ENCODE measurements around the gene CCNF. TPM values are rescaled to one million over a fixed set of nuclear protein-coding genes. Genes with fewer than 3 reads are reported as not detected.

CCNF gene
- total and polyA plus RNA-seq, 9 of the 15 experiments (the other 6 are each of a cell fraction or from before 2014, with no cell fraction given) = 4.1 to 70.1 (median 29.5) TPM

DNA sequence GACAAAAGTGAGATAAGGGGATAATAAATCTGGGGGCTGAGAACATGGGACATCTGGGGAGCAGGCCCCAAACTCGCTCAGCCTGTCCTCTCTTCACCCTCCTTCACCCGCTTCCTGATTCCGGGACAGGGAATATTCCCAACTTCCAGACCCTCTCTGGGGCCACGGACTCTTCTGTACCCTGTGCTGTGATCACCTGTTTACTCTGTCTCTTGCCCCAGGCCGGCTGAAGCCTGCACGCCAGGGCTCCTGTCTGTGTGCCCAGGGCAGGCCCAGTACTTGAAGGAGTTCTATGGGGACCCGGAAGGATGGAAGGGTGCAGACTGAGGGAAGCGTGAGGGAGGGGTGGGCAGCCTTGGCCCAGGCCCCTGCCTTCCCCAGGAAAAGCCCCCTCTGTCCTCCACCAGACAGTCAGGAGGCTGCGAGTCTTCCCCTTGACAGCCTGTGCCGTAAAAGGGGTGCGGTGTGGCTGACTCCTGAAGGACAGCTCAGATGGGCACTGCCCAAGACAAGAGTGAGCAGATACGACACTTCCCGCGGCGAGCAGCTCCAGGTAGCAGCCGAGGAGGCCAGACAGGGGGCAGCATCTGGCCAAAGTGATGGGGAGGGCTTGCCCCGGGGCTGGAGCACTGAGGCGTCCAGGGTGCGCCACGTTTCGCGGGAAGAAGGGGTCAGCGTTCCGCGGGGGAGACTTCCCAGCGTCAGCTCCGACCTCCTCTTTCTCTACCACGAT, 1.0 kb upstream of the CCNF start (continued):
- TF ChIP-seq NKRF (IDR thresholded peaks at IDR 0.05; ENCODE audit: borderline replicate concordance) = no peak
- peak; percentile 12; the same call in 1 of the 2 replicates for TF ChIP-seq HCFC1 (IDR thresholded peaks at IDR 0.05; ENCODE audit: low read depth, low read length)
- peak; percentile 44; the same call in 1 of the 2 replicates for TF ChIP-seq TARDBP (IDR thresholded peaks at IDR 0.05)
- TF ChIP-seq HDAC2 (IDR thresholded peaks at IDR 0.05) = no peak; the same call in 1 of the 2 replicates
- peak; percentile 38; the same call in 1 of the 2 replicates for TF ChIP-seq SMARCA4 (IDR thresholded peaks at IDR 0.05)
- TF ChIP-seq CBFA2T3 (IDR thresholded peaks at IDR 0.05) = no peak
- no peak for TF ChIP-seq SIN3B (IDR thresholded peaks at IDR 0.05; ENCODE audit: low read depth)
- TF ChIP-seq SMARCE1 (IDR thresholded peaks at IDR 0.05) = 0 out of 2 replicates have a peak, but pooled peaks have one; percentile 37
- TF ChIP-seq KAT7 (CRISPR knock-in tag; IDR thresholded peaks at IDR 0.05; ENCODE audit: borderline replicate concordance) = peak; percentile 59; the same call in 1 of the 2 replicates
- no peak for TF ChIP-seq PYGO2 (tag; IDR thresholded peaks at IDR 0.05)

DNA sequence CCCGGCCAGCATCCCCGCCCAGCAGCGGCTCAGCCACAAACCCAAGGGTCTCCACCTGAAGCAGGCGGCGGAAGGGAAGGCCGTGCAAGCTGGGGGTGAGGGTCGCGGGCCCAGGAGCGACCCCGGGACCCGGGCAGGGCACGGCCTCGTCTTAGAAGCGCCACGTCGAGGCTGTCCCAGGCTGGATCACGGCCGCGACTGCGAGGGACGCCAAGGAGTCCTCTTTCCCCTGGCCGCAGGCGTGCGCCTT, 538 bp upstream of the CCNF start:
- CTCF ChIA-PET (ENCODE audit: low intra/inter-chr PET ratio) = interaction anchor here (3.0 to 3.8 kb wide), 2 partner anchors 73 to 88 kb away, joined by 12 to 17 read pairs; partner anchors contain the start of gene ABCA3
- in situ Hi-C loops (cut with MboI) = no loop called here
- Histone ChIP-seq H3K4me1 (replicated peaks in 1 of 2; ENCODE audit: control insufficient read depth in 2 of 2, insufficient read depth in 2 of 2, low read length in 2 of 2) (peaks cover 21 to 34% of the 10 kb centered on the region in 2 experiments; a peak in 4 of 5 replicates), H3K36me3 (ENCODE audit: control insufficient read depth, insufficient read depth, low read length) (peaks cover 37% of the 10 kb centered on the region), H2AFZ (ENCODE audit: low read depth, low read length) (peak overlapping the region; percentile 96), H3K9me3 (replicated peaks; ENCODE audit: control insufficient read depth, insufficient read depth, low read depth, low read length) (no peaks in the 10 kb centered on the region), H3K27ac (ENCODE audit: extremely low read depth, low read depth, low read length) (peak overlapping the region; percentile 98), H3K4me2 (ENCODE audit: insufficient read depth, low read length) (peak overlapping the region; percentile 94), H4K20me1 (replicated peaks; ENCODE audit: control insufficient read depth, insufficient read depth, low read length) (no peaks in the 10 kb centered on the region; the same call in none of the 2 replicates), H3K27me3 (ENCODE audit: control insufficient read depth in 2 of 2, insufficient read depth in 2 of 2, low read length in 2 of 2) (no peaks in the 10 kb centered on the region), H3K79me2 (ENCODE audit: control insufficient read depth, insufficient read depth, low read length) (peaks cover 44% of the 10 kb centered on the region), H3K9ac (ENCODE audit: insufficient read depth in 1 of 2, low read depth in 2 of 2, low read length in 2 of 2) (peak overlapping the region; percentile 99), H3K4me3 (peak overlapping the region; percentile 93), H3K9me1 (ENCODE audit: control insufficient read depth, insufficient read depth, low read length) (no peaks in the 10 kb centered on the region)
- no TSS peak for BruUV-seq (replicated peaks)
- no peak for FAIRE-seq
- DNase-seq (ENCODE audit: extremely low read depth in 1 of 4, low spot score in 3 of 4) = no peak
- POLR2A ChIA-PET = interaction anchor here (0.8 to 2.8 kb wide), 10 partner anchors 10 to 274 kb away, joined by 3 to 17 read pairs (median 4); partner anchors contain the start of gene TRAF7
- intact Hi-C loops (cut with micrococcal nuclease) = loop anchor here (2.0 kb wide), 2 partner anchors 72 to 132 kb away; no protein-coding TSS in a partner anchor
- under 1% methylated on average over 19 of the region's 24 CpGs for WGBS (ENCODE audit: insufficient coverage, low coverage, missing lambda C conversion rate)
- no peak for ATAC-seq
- TF ChIP-seq CBFB (CRISPR knock-in tag; IDR thresholded peaks at IDR 0.05) (peak; percentile 78; the same call in 1 of the 2 replicates), ZNF830 (CRISPR knock-in tag; IDR thresholded peaks at IDR 0.05) (0 out of 2 replicates have a peak, but pooled peaks have one; percentile 20), HLTF (IDR thresholded peaks at IDR 0.05) (0 out of 2 replicates have a peak, but pooled peaks have one; percentile 63), NCOA6 (IDR thresholded peaks at IDR 0.05) (peak; percentile 92), FOSL1 (tag; conservative IDR thresholded peaks at IDR 0.05) (0 out of 2 replicates have a peak, but pooled peaks have one; percentile 31), NR4A1 (CRISPR knock-in tag; IDR thresholded peaks at IDR 0.05) (no peak), NR4A1 (tag; IDR thresholded peaks at IDR 0.05) (peak; percentile 44; the same call in 1 of the 2 replicates), ZC3H11A (IDR thresholded peaks at IDR 0.05; ENCODE audit: low read depth, low read length) (no peak), SUPT5H (IDR thresholded peaks at IDR 0.05) (peak; percentile 81), CBX5 (IDR thresholded peaks at IDR 0.05; ENCODE audit: borderline replicate concordance, low read depth) (no peak)
- TF ChIP-seq, protein P1, sequence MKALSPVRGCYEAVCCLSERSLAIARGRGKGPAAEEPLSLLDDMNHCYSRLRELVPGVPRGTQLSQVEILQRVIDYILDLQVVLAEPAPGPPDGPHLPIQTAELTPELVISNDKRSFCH (CRISPR knock-in tag; IDR thresholded peaks at IDR 0.05) = no peak
- TF ChIP-seq, protein P1 (tag; IDR thresholded peaks at IDR 0.05) = peak; percentile 48; the same call in 1 of the 2 replicates

Data from K562 (cell line).